Thyroid gland (tissue), 4 donors: ENCODE measurements around the gene FJX1. TPM values are rescaled to one million over a fixed set of nuclear protein-coding genes. Genes with fewer than 3 reads are reported as not detected.

ENCODE experiments used
- DNase-seq, 2 donors: peaks; one replicate each; pipeline ENCODE4 v3.0.0-alpha.2; 2019
- H3K27ac ChIP-seq, 3 donors: fragments of 200-600 bp; sonication (generic); 1 replicate in 2 of 3; 2 replicates in 1 of 3; pipeline ENCODE4 v1.5.1; 2016 to 2019; ENCODE audit warnings: mild to moderate bottlenecking in 1 of 3, moderate library complexity in 1 of 3
- H3K27me3 ChIP-seq: fragments of 200-600 bp; sonication (generic); one replicate; pipeline ENCODE4 v1.5.1; 2019
- H3K36me3 ChIP-seq, 2 donors: fragments of 200-600 bp; sonication (generic); one replicate each; pipeline ENCODE4 v1.5.1; 2016 to 2019
- H3K4me1 ChIP-seq, 2 donors: fragments of 200-600 bp; sonication (generic); one replicate each; pipeline ENCODE4 v1.5.1; 2017 to 2019
- H3K4me3 ChIP-seq, 3 donors: fragments of 200-600 bp; sonication (generic); replicated peaks in 1 of 3; 1 replicate in 2 of 3; 2 replicates in 1 of 3; pipeline ENCODE4 v1.5.1; 2016; ENCODE audit warnings: mild to moderate bottlenecking in 1 of 3
- H3K9me3 ChIP-seq: fragments of 200-600 bp; sonication (generic); one replicate; pipeline ENCODE4 v1.5.1; 2017
- POLR2A ChIP-seq, 2 donors: fragments of 450-650 bp; IDR thresholded peaks; one replicate each; pipeline ENCODE4 v1.6.1; 2017; ENCODE audit warnings: antibody characterized with exemption in 2 of 2, mild to moderate bottlenecking in 2 of 2, moderate library complexity in 1 of 2
- WGBS, 2 donors: methylation state at CpG; one replicate each; pipeline ENCODE4 v1.1.5; 2017; 5-methylcytosine and 5-hydroxymethylcytosine counted together
- intact Hi-C: fragments of 100-400 bp; cut with DNase I; formaldehyde crosslinking; loops from one replicate; pipeline ENCODE4 v1.15.1; 2023
- total RNA-seq, 4 donors: library from RNA; depleted of rRNA; stranded (reverse); fragments of >200 nt; gene quantifications; one replicate each; pipeline ENCODE4 v1.2.3, GENCODE V29; 2016
- TF ChIP-seq, protein P1 (sequence below), 6 experiments: fragments of 200-600 bp in 3 of 6; fragments of 450-650 bp in 3 of 6; sonication (generic) in 3 of 6; IDR thresholded peaks; one replicate each; pipeline ENCODE4 v1.5.1; 2016 to 2019; ENCODE audit warnings: antibody characterized with exemption in 6 of 6, mild to moderate bottlenecking in 2 of 6, inconsistent platforms in 1 of 6, moderate library complexity in 1 of 6

FJX1 gene
- total RNA-seq, 4 donors from 2014 or later: 1.5 to 5.9 (median 2.9) TPM

DNA sequence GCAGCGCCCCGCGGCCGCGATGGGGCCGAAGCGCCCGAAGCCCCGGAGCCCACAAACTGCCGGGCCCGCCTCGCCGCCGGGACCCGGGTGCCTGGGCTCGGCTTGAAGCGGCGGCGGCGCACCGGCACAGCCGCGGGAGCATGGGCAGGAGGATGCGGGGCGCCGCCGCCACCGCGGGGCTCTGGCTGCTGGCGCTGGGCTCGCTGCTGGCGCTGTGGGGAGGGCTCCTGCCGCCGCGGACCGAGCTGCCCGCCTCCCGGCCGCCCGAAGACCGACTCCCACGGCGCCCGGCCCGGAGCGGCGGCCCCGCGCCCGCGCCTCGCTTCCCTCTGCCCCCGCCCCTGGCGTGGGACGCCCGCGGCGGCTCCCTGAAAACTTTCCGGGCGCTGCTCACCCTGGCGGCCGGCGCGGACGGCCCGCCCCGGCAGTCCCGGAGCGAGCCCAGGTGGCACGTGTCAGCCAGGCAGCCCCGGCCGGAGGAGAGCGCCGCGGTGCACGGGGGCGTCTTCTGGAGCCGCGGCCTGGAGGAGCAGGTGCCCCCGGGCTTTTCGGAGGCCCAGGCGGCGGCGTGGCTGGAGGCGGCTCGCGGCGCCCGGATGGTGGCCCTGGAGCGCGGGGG, 346 bp downstream of the FJX1 start:
- peak overlapping the region in 2 of 3 donors; percentile 64 to 71 for H3K27ac ChIP-seq
- peak overlapping the region in 1 of 3 donors; percentile 49 for H3K4me3 ChIP-seq
- peak; percentile 14 to 16 for DNase-seq
- intact Hi-C loops: loop anchor here (5.0 to 10.0 kb wide), 2 partner anchors 206 to 649 kb away; no protein-coding TSS in a partner anchor
- no peaks in the 10 kb centered on the region for H3K9me3 ChIP-seq
- 0% methylated on average over 8 of the region's 91 CpGs; no CpG with 5 or more reads in 1 of the 2 donors for WGBS, 2 donors
- H3K36me3 ChIP-seq: no peaks in the 10 kb centered on the region
- no peak for TF ChIP-seq POLR2A (IDR thresholded peaks at IDR 0.05)
- TF ChIP-seq, protein P1, sequence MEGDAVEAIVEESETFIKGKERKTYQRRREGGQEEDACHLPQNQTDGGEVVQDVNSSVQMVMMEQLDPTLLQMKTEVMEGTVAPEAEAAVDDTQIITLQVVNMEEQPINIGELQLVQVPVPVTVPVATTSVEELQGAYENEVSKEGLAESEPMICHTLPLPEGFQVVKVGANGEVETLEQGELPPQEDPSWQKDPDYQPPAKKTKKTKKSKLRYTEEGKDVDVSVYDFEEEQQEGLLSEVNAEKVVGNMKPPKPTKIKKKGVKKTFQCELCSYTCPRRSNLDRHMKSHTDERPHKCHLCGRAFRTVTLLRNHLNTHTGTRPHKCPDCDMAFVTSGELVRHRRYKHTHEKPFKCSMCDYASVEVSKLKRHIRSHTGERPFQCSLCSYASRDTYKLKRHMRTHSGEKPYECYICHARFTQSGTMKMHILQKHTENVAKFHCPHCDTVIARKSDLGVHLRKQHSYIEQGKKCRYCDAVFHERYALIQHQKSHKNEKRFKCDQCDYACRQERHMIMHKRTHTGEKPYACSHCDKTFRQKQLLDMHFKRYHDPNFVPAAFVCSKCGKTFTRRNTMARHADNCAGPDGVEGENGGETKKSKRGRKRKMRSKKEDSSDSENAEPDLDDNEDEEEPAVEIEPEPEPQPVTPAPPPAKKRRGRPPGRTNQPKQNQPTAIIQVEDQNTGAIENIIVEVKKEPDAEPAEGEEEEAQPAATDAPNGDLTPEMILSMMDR (IDR thresholded peaks at IDR 0.05): no peak
- peaks cover 15 to 24% of the 10 kb centered on the region in 2 donors for H3K4me1 ChIP-seq
- H3K27me3 ChIP-seq: peaks cover 15% of the 10 kb centered on the region

DNA sequence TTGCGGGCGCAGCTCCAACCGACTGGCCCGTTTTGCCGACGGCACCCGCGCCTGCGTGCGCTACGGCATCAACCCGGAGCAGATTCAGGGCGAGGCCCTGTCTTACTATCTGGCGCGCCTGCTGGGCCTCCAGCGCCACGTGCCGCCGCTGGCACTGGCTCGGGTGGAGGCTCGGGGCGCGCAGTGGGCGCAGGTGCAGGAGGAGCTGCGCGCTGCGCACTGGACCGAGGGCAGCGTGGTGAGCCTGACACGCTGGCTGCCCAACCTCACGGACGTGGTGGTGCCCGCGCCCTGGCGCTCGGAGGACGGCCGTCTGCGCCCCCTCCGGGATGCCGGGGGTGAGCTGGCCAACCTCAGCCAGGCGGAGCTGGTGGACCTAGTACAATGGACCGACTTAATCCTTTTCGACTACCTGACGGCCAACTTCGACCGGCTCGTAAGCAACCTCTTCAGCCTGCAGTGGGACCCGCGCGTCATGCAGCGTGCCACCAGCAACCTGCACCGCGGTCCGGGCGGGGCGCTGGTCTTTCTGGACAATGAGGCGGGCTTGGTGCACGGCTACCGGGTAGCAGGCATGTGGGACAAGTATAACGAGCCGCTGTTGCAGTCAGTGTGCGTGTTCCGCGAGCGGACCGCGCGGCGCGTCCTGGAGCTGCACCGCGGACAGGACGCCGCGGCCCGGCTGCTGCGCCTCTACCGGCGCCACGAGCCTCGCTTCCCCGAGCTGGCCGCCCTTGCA, 1.0 kb downstream of the FJX1 start:
- Histone ChIP-seq H3K9me3 (no peaks in the 10 kb centered on the region), H3K27me3 (peaks cover 18% of the 10 kb centered on the region), H3K4me3 (peak overlapping the region in 1 of 3 donors; percentile 49), H3K27ac (peak overlapping the region in 1 of 3 donors; percentile 17), H3K4me1 (peaks cover 15 to 24% of the 10 kb centered on the region in 2 donors), H3K36me3 (no peaks in the 10 kb centered on the region)
- peak; percentile 8 to 14 for DNase-seq
- no peak for TF ChIP-seq POLR2A (IDR thresholded peaks at IDR 0.05)
- TF ChIP-seq, protein P1 (IDR thresholded peaks at IDR 0.05): no peak
- WGBS, 2 donors: 2 to 4% methylated on average over 11 to 22 of the region's 84 CpGs
- intact Hi-C loops: loop anchor here (5.0 to 10.0 kb wide), 2 partner anchors 206 to 648 kb away; no protein-coding TSS in a partner anchor

DNA sequence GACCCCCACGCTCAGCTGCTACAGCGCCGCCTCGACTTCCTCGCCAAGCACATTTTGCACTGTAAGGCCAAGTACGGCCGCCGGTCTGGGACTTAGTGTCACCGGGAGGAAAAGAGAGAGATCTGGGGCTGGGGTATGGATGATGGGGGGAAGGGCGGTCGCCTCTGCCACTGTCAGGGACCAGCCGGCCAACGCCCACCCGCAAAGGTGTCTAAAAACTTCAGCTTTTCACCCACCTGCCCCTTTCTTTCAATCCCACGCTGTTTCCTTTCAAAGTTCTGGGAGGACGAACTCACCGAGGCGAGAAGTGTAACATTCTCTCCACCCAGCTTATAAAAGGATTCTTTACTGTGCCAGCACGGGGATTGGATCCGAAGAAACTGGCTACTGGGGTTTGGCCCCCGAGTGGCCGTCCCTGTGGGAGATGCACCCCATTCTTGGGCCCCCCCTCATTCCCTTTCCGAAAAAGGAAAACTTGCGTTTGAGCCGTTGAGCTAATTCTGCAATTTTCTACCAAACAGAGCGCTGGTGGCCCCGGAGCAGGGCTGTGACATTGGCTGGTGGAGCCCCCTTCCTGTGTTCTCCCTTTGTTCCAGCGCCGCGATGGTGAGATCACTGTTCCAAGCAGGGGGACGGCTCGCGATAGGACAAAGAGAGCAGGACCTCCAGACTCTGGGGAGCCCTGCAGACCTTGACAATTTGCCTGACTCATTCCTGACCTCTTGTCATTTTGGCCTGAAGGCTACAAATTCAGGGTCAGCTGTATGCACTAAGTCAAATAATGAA, 1.8 kb downstream of the FJX1 start:
- peak in 1 of 2 donors; percentile 7 for DNase-seq
- TF ChIP-seq, protein P1 (IDR thresholded peaks at IDR 0.05): no peak
- TF ChIP-seq POLR2A (IDR thresholded peaks at IDR 0.05): no peak
- H3K27me3 ChIP-seq: peaks cover 18% of the 10 kb centered on the region
- no peaks in the 10 kb centered on the region for H3K9me3 ChIP-seq
- H3K36me3 ChIP-seq: no peaks in the 10 kb centered on the region
- 7 to 8% methylated on average over 25 to 32 of the region's 33 CpGs for WGBS, 2 donors
- peaks cover 15 to 24% of the 10 kb centered on the region in 2 donors for H3K4me1 ChIP-seq
- intact Hi-C loops: loop anchor here (5.0 to 10.0 kb wide), 2 partner anchors 205 to 647 kb away; no protein-coding TSS in a partner anchor
- no peak overlapping the region for H3K27ac ChIP-seq
- peak overlapping the region in 1 of 3 donors; percentile 49 for H3K4me3 ChIP-seq

DNA sequence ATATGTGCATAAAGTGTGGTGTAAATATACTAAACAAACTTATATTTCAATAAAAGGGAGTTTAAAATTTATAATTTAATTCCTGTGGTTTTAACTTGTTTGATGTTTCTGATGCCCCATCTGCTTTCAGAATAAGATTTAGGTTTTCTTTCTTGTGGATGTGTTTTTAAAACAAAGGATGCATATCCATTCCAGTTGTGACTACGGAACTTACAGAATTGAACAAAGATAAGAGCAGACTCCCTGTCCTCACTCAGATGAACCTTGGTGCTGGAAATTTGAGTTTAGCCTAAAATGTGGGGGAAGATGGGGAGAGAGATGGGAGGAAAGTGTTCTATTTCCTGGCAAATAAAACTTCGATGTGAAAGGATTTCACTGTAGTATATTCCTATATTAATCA, 2.5 kb downstream of the FJX1 start:
- DNase-seq: no peak
- H3K36me3 ChIP-seq: no peaks in the 10 kb centered on the region
- H3K27me3 ChIP-seq: peaks cover 18% of the 10 kb centered on the region
- TF ChIP-seq, protein P1 (IDR thresholded peaks at IDR 0.05): no peak
- no peak for TF ChIP-seq POLR2A (IDR thresholded peaks at IDR 0.05)
- no peak overlapping the region for H3K4me3 ChIP-seq
- peaks cover 15 to 24% of the 10 kb centered on the region in 2 donors for H3K4me1 ChIP-seq
- whole genome bisulfite sequencing, 2 donors: 79 to 87% methylated on average over 2 of the region's 2 CpGs
- H3K9me3 ChIP-seq: no peaks in the 10 kb centered on the region
- intact Hi-C loops: no loop called here
- H3K27ac ChIP-seq: no peak overlapping the region
